CD4-positive, alpha-beta T cell (primary cell): Measurements from ENCODE around the gene CSNK1A1L. TPM values are rescaled to one million over a fixed set of nuclear protein-coding genes. Genes with fewer than 3 reads are reported as not detected.

Experiments used
- ATAC-seq: fragments of 200-7000 bp; cut with Tn5 transposase; one replicate; pipeline ENCODE4 v1.10.0; 2022; ENCODE audit warnings: mild to moderate bottlenecking; ENCODE audit not compliant: poor library complexity
- CTCF ChIA-PET: fragments of 350-600 bp; sonication (Branson Sonifier 250); formaldehyde crosslinking; loops from one replicate; lab custom pipeline; 2021; ENCODE audit warnings: antibody characterized with exemption, inconsistent platforms; lab: Charles Lee
- POLR2A ChIA-PET: fragments of 350-600 bp; sonication (Branson Sonifier 250); formaldehyde crosslinking; loops from one replicate; lab custom pipeline; 2021; ENCODE audit warnings: antibody characterized with exemption, inconsistent platforms; lab: Charles Lee
- DNase-seq, 14 experiments: peaks; one replicate each; pipeline ENCODE4 v3.0.0-alpha.2; 2013 to 2020; ENCODE audit warnings: mixed read lengths in 2 of 14
- H3K27ac ChIP-seq, 2 donors: one replicate each; pipeline versions ENCODE4 v1.5.1 to v1.7.0; 2013; ENCODE audit warnings: low read length in 2 of 2, low read depth in 1 of 2, mild to moderate bottlenecking in 1 of 2
- H3K27me3 ChIP-seq, 2 experiments: 1 replicate in 1 of 2; 2 replicates in 1 of 2; pipeline versions ENCODE4 v1.6.1 to v1.7.0; 2013; ENCODE audit warnings: low read length in 2 of 2, control low read depth in 1 of 2, mild to moderate bottlenecking in 1 of 2, moderate library complexity in 1 of 2; ENCODE audit not compliant: insufficient read depth in 2 of 2, control insufficient read depth in 1 of 2
- H3K36me3 ChIP-seq: one replicate; pipeline ENCODE4 v1.6.1; 2013; ENCODE audit warnings: low read length, control low read depth; ENCODE audit not compliant: insufficient read depth
- H3K4me1 ChIP-seq: one replicate; pipeline ENCODE4 v1.6.1; 2013; ENCODE audit warnings: low read length, control low read depth; ENCODE audit not compliant: insufficient read depth
- H3K4me3 ChIP-seq: one replicate; pipeline ENCODE4 v1.5.1; 2013; ENCODE audit warnings: mild to moderate bottlenecking, low read length, moderate library complexity
- H3K9me3 ChIP-seq, 2 experiments: 1 replicate in 1 of 2; 2 replicates in 1 of 2; pipeline versions ENCODE4 v1.6.1 to v1.7.0; 2013; ENCODE audit warnings: low read length in 2 of 2, mild to moderate bottlenecking in 2 of 2, control low read depth in 1 of 2, moderate library complexity in 1 of 2; ENCODE audit not compliant: control insufficient read depth in 1 of 2, insufficient read depth in 1 of 2
- H3K27ac Mint-ChIP-seq: one replicate; pipeline ENCODE4 v1.8.0; 2020; ENCODE audit warnings: mixed read lengths
- H3K27me3 Mint-ChIP-seq: one replicate; pipeline ENCODE4 v1.8.0; 2021; ENCODE audit warnings: mixed read lengths
- H3K36me3 Mint-ChIP-seq: one replicate; pipeline ENCODE4 v1.8.0; 2021; ENCODE audit warnings: low read depth, mixed read lengths
- H3K4me1 Mint-ChIP-seq: one replicate; pipeline ENCODE4 v1.8.0; 2021; ENCODE audit warnings: low read depth, mixed read lengths
- H3K4me3 Mint-ChIP-seq: one replicate; pipeline ENCODE4 v1.8.0; 2020; ENCODE audit warnings: mild to moderate bottlenecking, mixed read lengths
- H3K9me3 Mint-ChIP-seq: one replicate; pipeline ENCODE4 v1.8.0; 2020; ENCODE audit warnings: mixed read lengths
- CTCF ChIP-seq: fragments of 200-600 bp; IDR thresholded peaks from one replicate; pipeline ENCODE4 v1.8.0; 2022; ENCODE audit warnings: antibody characterized with exemption, mild to moderate bottlenecking
- intact Hi-C, 2 experiments: fragments of 100-400 bp; cut with DNase I in 1 of 2; cut with micrococcal nuclease in 1 of 2; formaldehyde crosslinking; loops; one replicate each; pipeline versions ENCODE4 v1.15.1 to v1.9.0; 2023 to 2025; cut with DNase I, micrococcal nuclease
- total RNA-seq, 174 experiments: library from RNA in 2 of 174; stranded (reverse) in 2 of 174; gene quantifications; one replicate each; pipeline ENCODE4 v1.2.3 and lab custom pipeline; 2021 to 2026

The CSNK1A1L gene
- total RNA-seq, 2 experiments from 2014 or later = not detected

DNA sequence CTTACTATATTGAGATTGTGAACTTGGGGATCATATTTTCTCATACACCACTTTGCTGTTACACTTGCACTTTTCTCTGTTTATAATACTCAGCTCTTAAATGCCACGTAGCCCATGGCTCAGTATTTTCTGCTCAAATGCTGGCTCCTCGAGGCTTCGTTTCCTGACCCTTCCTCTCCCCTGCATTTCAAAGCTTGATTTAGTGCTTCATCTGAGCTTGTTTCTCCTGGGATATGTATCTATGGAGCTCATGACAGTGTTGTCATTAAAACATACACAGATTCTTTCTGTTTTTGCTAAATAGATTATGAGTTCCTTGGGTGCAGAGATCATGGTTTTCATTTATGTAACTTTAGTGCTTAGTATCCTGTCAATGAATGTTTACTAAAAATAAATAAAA lies 11.4 kb downstream of the CSNK1A1L start:
- ATAC-seq (no peak), DNase-seq (no peak)
- H3K27ac Mint-ChIP-seq = no peak overlapping the region
- no peaks in the 10 kb centered on the region for H3K4me1 ChIP-seq
- no peak for TF ChIP-seq CTCF
- ChIA-PET CTCF (no interaction called here), POLR2A (no interaction called here)
- no peaks in the 10 kb centered on the region for H3K27me3 Mint-ChIP-seq
- no peaks in the 10 kb centered on the region for H3K36me3 Mint-ChIP-seq
- intact Hi-C loops = no loop called here
- H3K4me3 ChIP-seq = no peak overlapping the region
- no peaks in the 10 kb centered on the region for H3K9me3 Mint-ChIP-seq
- no peak overlapping the region for H3K4me3 Mint-ChIP-seq
- H3K27me3 ChIP-seq = no peaks in the 10 kb centered on the region
- no peaks in the 10 kb centered on the region for H3K36me3 ChIP-seq
- no peaks in the 10 kb centered on the region for H3K9me3 ChIP-seq
- no peaks in the 10 kb centered on the region for H3K4me1 Mint-ChIP-seq
- H3K27ac ChIP-seq = no peak overlapping the region

- Mint-ChIP-seq H3K27me3 (no peaks in the 10 kb centered on the region), H3K9me3 (no peaks in the 10 kb centered on the region), H3K36me3 (no peaks in the 10 kb centered on the region), H3K4me1 (no peaks in the 10 kb centered on the region), H3K27ac (no peak overlapping the region), H3K4me3 (no peak overlapping the region)
- no peaks in the 10 kb centered on the region for H3K4me1 ChIP-seq
- CTCF ChIA-PET = no interaction called here
- intact Hi-C loops = no loop called here
- no peak for ATAC-seq
- H3K27me3 ChIP-seq = no peaks in the 10 kb centered on the region
- no peak overlapping the region for H3K27ac ChIP-seq
- TF ChIP-seq CTCF = no peak
- POLR2A ChIA-PET = no interaction called here
- H3K9me3 ChIP-seq = no peaks in the 10 kb centered on the region
- no peak overlapping the region for H3K4me3 ChIP-seq
- DNase-seq = no peak
- H3K36me3 ChIP-seq = no peaks in the 10 kb centered on the region
Measured at GRCh38 chr13:37091835-37092234, 13.6 kb downstream of the CSNK1A1L start.

- intact Hi-C loops = no loop called here
- Histone ChIP-seq H3K4me3 (no peak overlapping the region), H3K27me3 (no peaks in the 10 kb centered on the region), H3K27ac (no peak overlapping the region), H3K36me3 (no peaks in the 10 kb centered on the region), H3K9me3 (no peaks in the 10 kb centered on the region), H3K4me1 (no peaks in the 10 kb centered on the region)
- Mint-ChIP-seq H3K9me3 (no peaks in the 10 kb centered on the region), H3K27me3 (no peaks in the 10 kb centered on the region), H3K4me1 (no peaks in the 10 kb centered on the region), H3K4me3 (no peak overlapping the region), H3K27ac (no peak overlapping the region), H3K36me3 (no peaks in the 10 kb centered on the region)
- TF ChIP-seq CTCF = no peak
- DNase-seq (no peak), ATAC-seq (no peak)
- CTCF ChIA-PET = no interaction called here
- POLR2A ChIA-PET = no interaction called here
Measured at GRCh38 chr13:37090912-37091311, 14.6 kb downstream of the CSNK1A1L start.
